OCI-LY7 (cell line): ENCODE results near the gene IL18R1. TPM values are rescaled to one million over a fixed set of nuclear protein-coding genes. Genes with fewer than 3 reads are reported as not detected.

Source experiments
- BruUV-seq: library from RNA; stranded (reverse); fragments of 400-500 nt; replicated peaks from 2 replicates; lab custom pipeline; 2021; lab: Mats Ljungman, UMichigan
- CTCF ChIA-PET: fragments of 300-600 bp; sonication (Branson Sonifier 250); formaldehyde crosslinking; loops from one replicate; lab custom pipeline; 2022; ENCODE audit warnings: antibody characterized with exemption; ENCODE audit not compliant: unreplicated experiment; lab: Charles Lee
- POLR2A ChIA-PET: fragments of 300-600 bp; sonication (Branson Sonifier 250); formaldehyde crosslinking; loops from one replicate; lab custom pipeline; 2022; ENCODE audit warnings: antibody characterized with exemption; lab: Charles Lee
- DNase-seq: peaks from one replicate; pipeline ENCODE4 v3.0.0-alpha.2; 2015; ENCODE audit warnings: low spot score
- H2AFZ ChIP-seq: fragments of 200-600 bp; sonication (generic), shearing (Covaris generic); 2 replicates; pipeline ENCODE4 v1.6.1; 2014; ENCODE audit warnings: mild to moderate bottlenecking, antibody characterized with exemption, low read length, moderate library complexity
- H3K27ac ChIP-seq: fragments of 200-600 bp; sonication (generic); 2 replicates; pipeline ENCODE4 v1.5.1; 2014; ENCODE audit warnings: mixed run types, low read depth, mild to moderate bottlenecking, moderate library complexity, low read length, inconsistent platforms; ENCODE audit not compliant: poor library complexity, severe bottlenecking
- H3K36me3 ChIP-seq: fragments of 200-600 bp; sonication (generic); 2 replicates; pipeline ENCODE4 v1.6.1; 2014; ENCODE audit warnings: mild to moderate bottlenecking, antibody characterized with exemption, low read length, moderate library complexity, mixed read lengths; ENCODE audit not compliant: insufficient read depth
- H3K4me1 ChIP-seq: fragments of 200-600 bp; sonication (generic); 2 replicates; pipeline ENCODE4 v1.5.1; 2014; ENCODE audit warnings: mild to moderate bottlenecking, low read length; ENCODE audit not compliant: insufficient read depth, poor library complexity, severe bottlenecking
- H3K4me2 ChIP-seq: fragments of 200-600 bp; sonication (generic); 2 replicates; pipeline ENCODE4 v1.6.1; 2014; ENCODE audit warnings: mild to moderate bottlenecking, low read length
- H3K4me3 ChIP-seq: fragments of 200-600 bp; sonication (generic); 2 replicates; pipeline ENCODE4 v1.5.1; 2014; ENCODE audit warnings: mild to moderate bottlenecking, low read depth, low read length; ENCODE audit not compliant: poor library complexity, severe bottlenecking
- H3K79me2 ChIP-seq: fragments of 200-600 bp; sonication (generic); 2 replicates; pipeline ENCODE4 v1.6.1; 2016; ENCODE audit warnings: low read depth, mild to moderate bottlenecking, low read length, moderate library complexity, mixed read lengths; ENCODE audit not compliant: insufficient read depth
- H3K9me2 ChIP-seq: fragments of 200-600 bp; sonication (generic); 2 replicates; pipeline ENCODE4 v1.6.1; 2016; ENCODE audit warnings: mild to moderate bottlenecking, low read length, mixed read lengths; ENCODE audit not compliant: insufficient read depth
- H3K9me3 ChIP-seq: fragments of 200-600 bp; sonication (generic); 2 replicates; pipeline ENCODE4 v1.6.1; 2014; ENCODE audit warnings: mild to moderate bottlenecking, mixed run types, low read length, mixed read lengths
- H4K20me1 ChIP-seq: fragments of 200-600 bp; sonication (generic); 2 replicates; pipeline ENCODE4 v1.6.1; 2014; ENCODE audit warnings: mild to moderate bottlenecking, antibody characterized with exemption, low read length, moderate library complexity, mixed read lengths; ENCODE audit not compliant: insufficient read depth
- CTCF ChIP-seq: fragments of 200-600 bp; sonication (generic); conservative IDR thresholded peaks from 2 replicates; pipeline ENCODE4 v1.5.1; 2014; ENCODE audit warnings: mild to moderate bottlenecking, antibody characterized with exemption, low read length, moderate library complexity, mixed read lengths
- EZH2phosphoT487 ChIP-seq: fragments of 200-600 bp; sonication (generic); IDR thresholded peaks from 2 replicates; pipeline ENCODE4 v1.6.1; 2018; ENCODE audit warnings: low read depth, borderline replicate concordance, mild to moderate bottlenecking, mixed run types, antibody characterized with exemption, low read length, moderate library complexity, mixed read lengths
- intact Hi-C: fragments of 100-400 bp; cut with micrococcal nuclease; formaldehyde crosslinking; loops from one replicate; pipeline ENCODE4 v1.10.0; 2022; ENCODE audit not compliant: unreplicated experiment
- total RNA-seq, 2 experiments: library from RNA; depleted of rRNA in 1 of 2; stranded (reverse); fragments of >200 nt in 1 of 2; shearing (Covaris generic) in 1 of 2; gene quantifications; 2 replicates each; pipeline ENCODE4 v1.2.3, GENCODE V29; 2014 to 2022

IL18R1 gene
- total RNA-seq, 2 experiments from 2014 or later = not detected

GRCh38 chr2:102423368-102423767 is 67.8 kb downstream of the IL18R1 start:
- H3K4me3 ChIP-seq = no peak overlapping the region
- no peaks in the 10 kb centered on the region for H3K4me1 ChIP-seq
- intact Hi-C loops = no loop called here
- no peaks in the 10 kb centered on the region for H3K9me3 ChIP-seq
- TF ChIP-seq CTCF = no peak
- TF ChIP-seq EZH2phosphoT487 = no peak
- no peak overlapping the region for H3K4me2 ChIP-seq
- no peaks in the 10 kb centered on the region for H3K36me3 ChIP-seq
- H3K79me2 ChIP-seq = no peaks in the 10 kb centered on the region
- no peak overlapping the region for H3K27ac ChIP-seq
- ChIA-PET POLR2A (interaction anchor here (0.6 to 0.9 kb wide), 3 partner anchors 23 to 1673 kb away, joined by 3 to 4 read pairs (median 3); no protein-coding TSS in a partner anchor), CTCF (no interaction called here)
- H4K20me1 ChIP-seq = no peaks in the 10 kb centered on the region
- H3K9me2 ChIP-seq = no peaks in the 10 kb centered on the region
- H2AFZ ChIP-seq = no peak overlapping the region
- BruUV-seq = no TSS peak
- no peak for DNase-seq

GRCh38 chr2:102424754-102425153 is 69.2 kb downstream of the IL18R1 start:
- Histone ChIP-seq H3K36me3 (no peaks in the 10 kb centered on the region), H3K9me3 (no peaks in the 10 kb centered on the region), H3K4me2 (no peak overlapping the region), H3K4me3 (no peak overlapping the region), H3K4me1 (no peaks in the 10 kb centered on the region), H3K79me2 (no peaks in the 10 kb centered on the region), H3K9me2 (no peaks in the 10 kb centered on the region), H4K20me1 (no peaks in the 10 kb centered on the region), H2AFZ (no peak overlapping the region), H3K27ac (no peak overlapping the region)
- no peak for DNase-seq
- BruUV-seq = no TSS peak
- CTCF ChIA-PET = no interaction called here
- TF ChIP-seq EZH2phosphoT487 (no peak), CTCF (no peak)
- POLR2A ChIA-PET = no interaction called here
- intact Hi-C loops = no loop called here

- ChIA-PET CTCF (no interaction called here), POLR2A (interaction anchor here (0.6 kb wide), 1 partner anchor 36 kb away, joined by 3 read pairs; no protein-coding TSS in a partner anchor)
- H3K4me2 ChIP-seq = no peak overlapping the region
- H3K9me2 ChIP-seq = no peaks in the 10 kb centered on the region
- TF ChIP-seq EZH2phosphoT487 = no peak
- TF ChIP-seq CTCF = no peak
- intact Hi-C loops = no loop called here
- no peaks in the 10 kb centered on the region for H3K36me3 ChIP-seq
- H2AFZ ChIP-seq = no peak overlapping the region
- no peaks in the 10 kb centered on the region for H3K4me1 ChIP-seq
- no TSS peak for BruUV-seq
- no peak overlapping the region for H3K4me3 ChIP-seq
- H3K27ac ChIP-seq = no peak overlapping the region
- H3K79me2 ChIP-seq = no peaks in the 10 kb centered on the region
- H4K20me1 ChIP-seq = no peaks in the 10 kb centered on the region
- no peaks in the 10 kb centered on the region for H3K9me3 ChIP-seq
- no peak for DNase-seq
These were observed 70.0 kb downstream of the IL18R1 start for GRCh38 chr2:102425441-102426132.
